ENCODE measurements around the gene EFTUD2.

DNA sequence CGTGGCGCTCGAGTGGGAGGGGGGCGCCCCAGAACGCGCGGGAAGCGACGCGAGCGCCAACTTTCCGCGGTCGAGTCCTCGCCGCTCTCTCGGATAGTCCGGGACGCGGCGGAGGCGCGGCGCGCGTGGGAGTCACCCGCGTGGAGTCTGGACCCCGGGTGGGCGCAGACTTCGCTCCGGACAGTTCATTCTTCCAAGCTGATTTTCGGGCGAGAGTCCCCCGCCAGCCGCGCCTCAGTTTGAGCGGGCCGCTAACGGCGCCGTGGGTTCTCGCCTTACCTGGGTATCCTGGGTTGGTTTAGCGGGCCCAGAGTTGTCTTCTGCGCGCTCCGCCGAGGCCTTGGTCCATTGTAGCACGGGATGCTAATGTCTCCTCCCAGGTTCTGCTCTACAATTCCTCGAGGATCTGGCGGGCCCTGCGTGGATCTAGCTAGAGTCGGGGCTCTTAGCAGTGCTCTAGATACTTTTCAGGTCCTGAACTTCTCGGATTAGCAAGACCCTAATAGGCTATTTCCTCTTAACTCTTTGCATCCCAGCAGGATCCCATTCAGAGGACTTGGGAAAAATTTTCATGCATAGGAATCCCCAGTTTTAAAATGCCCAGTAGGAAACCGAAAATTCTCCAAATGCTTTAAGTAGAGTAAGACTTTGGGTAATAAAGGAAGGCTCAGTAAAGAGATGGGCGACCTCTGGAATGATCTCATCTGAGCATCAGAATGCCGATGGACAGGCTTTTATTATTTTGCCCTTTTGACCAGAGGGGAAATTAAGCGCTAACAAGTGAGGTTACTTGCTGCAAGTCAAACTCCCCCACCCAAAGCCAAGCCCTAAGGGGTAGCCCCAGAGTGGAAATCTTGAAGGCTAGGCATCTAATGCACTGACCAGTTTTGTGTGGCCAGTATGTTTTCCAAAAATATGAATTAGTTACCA, 68.6 kb downstream of the EFTUD2 start:
- TF ChIP-seq EZH2phosphoT487 (IDR thresholded peaks at IDR 0.05; ENCODE audit: insufficient read depth, low read depth) = no peak
- TF ChIP-seq EZH2 (IDR thresholded peaks at IDR 0.05; ENCODE audit: insufficient read depth, poor library complexity, severe bottlenecking) = no peak

Measured in GM23248 (cell line).